Hematopoietic multipotent progenitor cell treated with erythropoietin and hydrocortisone succinate and interleukin-3 and kit ligand, for 6 days (in vitro differentiated cells): ENCODE results near the gene NELL1.
"Not testable (repeated sequence)": the region's sequence is repeated elsewhere in the genome, so short reads cannot be mapped to it uniquely, and the experiment has no call there.

ENCODE experiments used
- DNase-seq: peaks from one replicate; pipeline ENCODE4 v3.0.0-alpha.2; 2015

NELL1 gene

GRCh38 chr11:20771681-20772080, 102.3 kb downstream of the NELL1 start:
- DNase-seq, result no peak

DNA sequence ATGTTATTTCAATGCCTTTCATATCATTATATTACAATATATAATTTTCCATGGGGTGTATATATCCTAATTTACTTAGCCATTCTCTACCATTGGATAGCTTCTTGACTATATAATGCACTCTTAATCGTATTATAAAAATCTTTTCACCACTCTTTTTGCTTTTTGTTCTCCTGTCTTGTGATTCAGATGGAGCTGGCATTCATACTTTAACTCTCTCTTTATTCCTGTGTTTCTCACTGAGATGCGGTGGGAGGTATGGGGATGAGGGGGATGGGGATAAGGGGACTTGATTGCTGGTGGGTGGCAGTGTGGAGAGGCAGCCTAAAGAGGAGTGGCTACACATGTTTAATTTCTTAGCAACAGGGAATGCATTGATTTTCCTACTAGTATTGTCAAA, 105.9 kb downstream of the NELL1 start:
- DNase-seq, result no peak

- no peak for DNase-seq
Observed at GRCh38 chr11:20782775-20783174, 113.4 kb downstream of the NELL1 start.

- no peak for DNase-seq
Observed at GRCh38 chr11:20783220-20783619, 113.8 kb downstream of the NELL1 start.

- DNase-seq, result no peak
Observed at GRCh38 chr11:20790622-20791021, 121.2 kb downstream of the NELL1 start.

DNA sequence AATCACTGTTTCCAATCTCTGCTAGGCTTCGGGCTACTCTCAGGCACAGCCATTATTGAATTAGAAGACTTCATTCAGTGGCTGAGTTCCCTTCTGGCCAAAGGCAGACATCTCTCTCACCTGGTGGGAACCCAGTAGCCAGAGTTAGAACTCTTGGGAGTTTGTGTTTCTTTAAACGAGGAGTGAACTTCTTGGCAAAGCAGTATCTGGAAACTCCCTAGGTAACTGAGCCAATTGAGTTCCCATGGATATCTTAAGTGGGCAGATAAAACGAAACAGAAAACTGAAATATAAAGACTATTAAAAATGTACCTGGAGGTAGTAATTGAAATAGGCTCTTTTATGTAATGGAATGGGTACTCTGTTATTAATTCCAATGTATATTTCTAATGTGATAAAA, 125.6 kb downstream of the NELL1 start:
- DNase-seq, result no peak

DNA sequence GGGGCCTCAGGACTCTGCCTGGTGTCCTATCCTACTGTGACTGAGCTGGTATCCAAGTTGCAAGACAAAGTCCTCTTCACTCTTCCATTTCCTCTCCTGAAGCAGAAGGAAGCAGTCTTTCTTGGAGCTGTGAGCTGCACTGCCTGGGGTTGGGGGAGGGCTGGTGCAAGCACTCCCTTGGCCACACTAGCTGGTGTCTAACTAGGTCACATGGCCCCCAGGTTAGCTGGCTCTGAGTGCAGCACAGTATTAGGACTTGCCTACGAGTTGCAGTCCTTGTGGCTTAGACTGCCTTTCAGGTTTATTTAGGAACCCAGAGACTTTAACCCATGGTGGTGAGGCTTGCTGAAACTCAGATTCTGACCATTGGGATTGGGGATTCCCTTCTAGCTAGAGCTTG, 138.9 kb downstream of the NELL1 start:
- DNase-seq, result no peak

GRCh38 chr11:20821046-20821445, 151.7 kb downstream of the NELL1 start:
- no peak for DNase-seq

- DNase-seq, result no peak
Observed at GRCh38 chr11:20821470-20821869, 152.1 kb downstream of the NELL1 start.

DNA sequence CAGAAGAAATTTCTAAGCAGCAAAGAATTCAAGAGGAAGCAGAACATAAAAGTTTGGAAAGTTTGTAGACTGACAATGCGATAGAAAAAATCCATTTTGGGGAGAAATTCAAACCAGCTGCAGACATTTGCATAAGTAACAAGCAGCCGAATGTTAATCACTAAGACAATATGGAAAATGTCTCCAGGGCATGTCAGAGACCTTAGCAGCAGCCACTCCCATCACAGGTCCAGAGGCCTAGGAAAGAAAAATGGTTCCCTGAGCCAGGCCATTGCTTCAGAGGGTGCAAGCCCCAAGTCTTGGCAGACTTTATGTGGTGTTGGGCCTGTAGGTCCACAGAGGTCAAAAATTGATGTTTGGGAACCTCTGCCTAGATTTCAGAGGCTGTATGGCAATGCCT, 155.4 kb downstream of the NELL1 start:
- no peak for DNase-seq

DNA sequence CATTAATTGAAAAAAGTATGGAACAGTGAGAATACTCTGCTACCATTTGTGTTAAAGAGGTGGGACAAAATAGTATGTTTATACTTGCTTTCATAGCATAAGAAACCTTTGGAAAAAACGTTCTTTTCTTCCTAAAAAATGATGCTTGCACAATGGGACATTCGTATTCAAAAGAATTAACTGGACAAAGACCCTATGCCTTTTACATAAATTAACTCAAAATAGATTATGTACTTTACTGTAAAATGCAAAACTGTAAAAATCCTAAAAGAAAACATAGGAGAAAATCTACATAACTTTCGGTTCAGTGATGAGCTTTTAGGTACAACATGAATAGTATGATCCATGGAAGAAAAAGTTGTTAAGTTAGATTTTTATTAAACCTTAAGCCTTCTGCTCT, 166.2 kb downstream of the NELL1 start:
- no peak for DNase-seq

GRCh38 chr11:20839231-20839630, 169.8 kb downstream of the NELL1 start:
- no peak for DNase-seq

GRCh38 chr11:20840341-20840740, 171.0 kb downstream of the NELL1 start:
- no peak for DNase-seq

GRCh38 chr11:20844216-20844615, 174.8 kb downstream of the NELL1 start:
- DNase-seq, result no peak

DNA sequence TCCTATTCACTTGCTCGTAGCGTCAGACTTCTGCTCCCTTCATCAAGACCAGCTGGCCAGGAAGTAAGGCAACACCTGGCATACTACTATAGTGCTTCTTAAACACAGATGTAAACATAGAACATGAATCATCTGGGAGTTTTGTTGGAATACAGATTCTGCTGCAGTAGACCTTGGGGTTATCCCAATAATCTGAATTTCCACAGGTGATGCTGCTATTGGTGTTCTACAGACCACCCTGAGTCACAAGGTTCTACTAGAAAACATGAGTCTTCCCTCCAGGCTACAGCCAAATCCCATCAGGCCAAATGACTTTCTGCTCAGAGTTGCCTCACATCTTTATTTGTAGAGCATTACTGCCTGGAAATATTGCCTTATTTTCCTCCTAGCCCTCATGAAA, 175.2 kb downstream of the NELL1 start:
- DNase-seq, result no peak

DNA sequence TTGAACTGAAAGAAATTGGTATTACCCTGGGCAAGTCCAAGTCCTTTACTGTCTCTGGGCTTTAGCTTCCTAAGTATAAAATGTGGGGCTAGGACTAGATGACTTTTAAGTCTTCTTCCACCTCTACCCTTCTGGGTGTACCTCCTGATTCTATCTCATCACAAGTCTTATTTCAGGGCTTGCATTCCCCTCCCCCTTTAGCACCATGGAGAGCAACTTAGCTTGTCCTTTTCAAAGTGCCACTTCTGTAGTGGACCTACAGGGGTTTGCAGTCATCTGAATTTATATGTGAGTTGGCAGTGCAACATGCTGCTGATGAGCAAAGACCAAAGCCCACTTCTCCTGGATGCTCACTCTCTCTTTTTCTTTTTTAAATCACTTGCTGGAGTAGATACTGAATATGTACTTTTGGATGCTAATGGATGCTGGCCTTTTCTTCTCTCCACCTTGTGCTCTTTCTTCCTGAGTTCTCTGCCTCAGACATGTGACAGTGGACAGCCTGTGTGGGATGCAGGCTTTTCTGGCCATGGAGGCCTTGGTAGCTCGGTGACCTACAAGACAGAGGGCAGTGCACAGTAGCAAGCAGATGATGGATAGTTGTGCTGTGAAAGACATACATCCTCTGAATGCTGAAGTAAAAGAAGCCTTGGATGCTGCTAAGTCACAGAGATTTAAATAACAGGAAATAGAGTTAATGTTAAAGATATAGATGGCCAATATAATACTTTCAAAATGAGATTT, 185.0 kb downstream of the NELL1 start:
- DNase-seq, result peak; percentile 8

DNA sequence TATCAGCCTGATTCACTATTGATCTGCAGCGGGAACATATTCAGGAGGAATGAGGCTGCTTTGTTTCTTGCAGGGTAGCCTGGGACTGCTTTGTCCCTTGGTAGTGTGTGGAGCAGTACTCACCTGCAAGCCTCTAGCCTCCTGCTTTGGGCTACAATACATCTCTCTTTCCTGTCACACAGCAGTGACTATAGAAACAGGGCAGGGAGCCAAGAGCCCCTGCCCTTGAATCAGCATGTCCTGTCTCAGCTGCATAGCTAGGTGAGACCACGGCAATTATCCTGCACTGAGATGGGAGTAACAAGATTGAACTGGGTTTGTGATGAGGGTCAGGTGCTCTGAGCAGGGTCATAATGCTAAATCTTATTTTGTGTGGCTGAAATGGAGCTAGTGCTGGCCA, 191.9 kb downstream of the NELL1 start:
- DNase-seq, result no peak

DNA sequence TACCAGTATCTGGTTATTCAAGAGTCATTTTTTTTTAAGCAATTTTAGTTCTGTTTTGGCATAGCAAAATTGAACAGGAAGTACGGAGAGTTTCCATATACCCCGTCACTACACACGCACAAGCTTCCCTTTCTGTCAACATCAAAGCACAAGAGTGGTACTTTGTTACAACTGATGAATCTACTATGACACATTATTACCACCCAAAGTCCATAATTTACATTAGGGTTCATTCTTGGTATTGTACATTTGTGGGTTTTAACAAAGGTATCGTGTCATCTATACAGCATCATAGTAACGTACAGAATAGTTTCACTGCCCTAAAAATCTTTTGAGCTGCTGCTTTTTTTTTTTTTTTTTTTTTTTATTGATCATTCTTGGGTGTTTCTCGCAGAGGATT, 192.9 kb downstream of the NELL1 start:
- not testable (repeated sequence) for DNase-seq

GRCh38 chr11:20864628-20865027, 195.2 kb downstream of the NELL1 start:
- no peak for DNase-seq

DNA sequence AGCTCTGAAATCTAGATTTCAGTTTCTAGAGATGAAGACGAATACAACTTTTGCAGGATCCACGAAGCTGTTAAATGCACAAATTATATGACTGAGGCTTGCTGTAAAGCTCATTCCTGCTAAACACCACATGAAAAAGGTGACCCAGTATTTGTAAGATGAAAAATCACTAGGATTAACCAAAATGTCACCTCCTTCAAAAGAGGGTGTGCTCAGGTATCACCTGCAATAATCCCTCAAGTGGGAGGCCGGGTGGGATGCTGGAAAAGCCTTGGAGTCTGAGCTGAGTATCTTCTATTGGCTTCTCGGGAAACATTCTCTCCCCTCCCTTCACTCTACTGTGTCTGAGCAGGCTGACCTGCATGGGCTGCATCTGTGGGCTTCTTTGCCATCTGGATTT, 195.8 kb downstream of the NELL1 start:
- no peak for DNase-seq

DNA sequence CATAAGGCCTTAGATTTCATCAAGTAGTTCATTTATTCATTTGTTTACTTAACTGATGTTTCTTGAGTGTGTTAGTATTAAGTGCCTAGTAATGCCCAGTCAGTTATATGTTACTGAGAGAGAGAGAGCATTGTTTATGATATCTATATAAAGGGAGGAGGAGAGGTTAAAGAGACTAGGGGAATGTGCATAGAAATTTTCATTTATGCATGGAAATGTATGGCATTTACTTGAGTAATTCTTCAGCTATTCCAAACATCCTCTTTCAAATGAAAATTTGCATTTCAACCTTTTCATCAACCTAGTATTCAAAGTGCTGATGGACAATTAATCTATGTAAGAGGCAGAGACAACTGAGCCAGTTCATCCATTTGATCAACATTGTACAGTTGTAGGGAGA, 199.7 kb downstream of the NELL1 start:
- no peak for DNase-seq

GRCh38 chr11:20873054-20873453, 203.7 kb downstream of the NELL1 start:
- DNase-seq, result peak; percentile 67

DNA sequence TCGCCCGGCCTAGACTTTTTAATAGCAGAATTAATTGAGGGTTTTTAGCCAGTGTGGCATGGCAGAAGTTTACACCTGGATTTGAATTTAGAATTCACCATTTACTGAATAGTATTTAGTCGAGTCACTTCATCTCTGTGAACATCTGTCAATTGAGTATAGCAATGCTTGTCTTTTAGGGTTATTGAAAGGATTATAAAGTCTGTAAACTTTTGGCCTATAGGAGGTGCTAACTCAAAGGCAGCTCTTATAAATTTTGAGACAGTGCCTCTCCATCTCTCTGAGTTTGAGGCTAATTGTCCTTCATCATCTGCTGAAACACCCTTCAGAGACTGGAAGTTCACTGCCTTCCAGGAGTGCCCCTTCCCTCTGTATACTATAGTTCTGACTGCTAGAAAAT, 205.0 kb downstream of the NELL1 start:
- no peak for DNase-seq

DNA sequence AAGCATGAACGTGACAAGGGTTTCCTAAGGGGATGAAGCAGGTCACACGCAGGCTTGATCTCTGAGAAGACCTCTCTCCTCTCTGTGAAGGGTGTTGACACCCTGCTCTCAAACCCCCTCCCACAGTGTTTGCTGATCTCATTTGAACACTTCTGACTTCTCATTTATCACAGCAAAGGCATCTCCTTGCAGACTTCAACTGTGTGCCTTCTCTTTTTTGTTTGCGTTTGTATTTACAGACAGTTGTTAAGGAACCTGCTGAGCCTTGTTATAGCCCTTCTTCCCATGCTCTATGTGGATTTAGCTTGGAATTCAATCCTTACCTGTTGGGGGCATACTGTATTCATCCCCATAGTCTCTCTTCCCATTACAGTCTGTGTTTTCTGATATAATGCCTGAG, 206.5 kb downstream of the NELL1 start:
- no peak for DNase-seq

DNA sequence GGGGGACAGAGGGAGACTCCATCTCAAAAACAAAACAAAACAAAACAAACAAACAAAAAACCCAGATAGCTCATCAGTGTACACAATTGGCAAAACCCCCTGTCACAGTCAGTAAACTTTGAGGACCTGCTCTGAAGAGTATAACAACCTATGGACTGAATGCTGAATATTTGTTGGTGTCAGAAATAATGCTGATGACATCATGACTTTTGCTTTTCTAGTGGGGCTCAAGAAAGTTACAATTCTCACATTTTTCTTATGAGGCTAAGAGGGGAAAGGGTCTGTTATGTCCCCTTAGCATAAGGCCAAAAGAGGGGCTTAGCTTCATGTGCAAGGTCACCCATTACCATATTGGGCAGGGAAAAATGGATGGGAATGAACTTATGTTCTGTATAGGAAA, 207.4 kb downstream of the NELL1 start:
- no peak for DNase-seq

GRCh38 chr11:20880094-20880493, 210.7 kb downstream of the NELL1 start:
- no peak for DNase-seq
